ENCODE measurements around the gene VDAC2.

DNA sequence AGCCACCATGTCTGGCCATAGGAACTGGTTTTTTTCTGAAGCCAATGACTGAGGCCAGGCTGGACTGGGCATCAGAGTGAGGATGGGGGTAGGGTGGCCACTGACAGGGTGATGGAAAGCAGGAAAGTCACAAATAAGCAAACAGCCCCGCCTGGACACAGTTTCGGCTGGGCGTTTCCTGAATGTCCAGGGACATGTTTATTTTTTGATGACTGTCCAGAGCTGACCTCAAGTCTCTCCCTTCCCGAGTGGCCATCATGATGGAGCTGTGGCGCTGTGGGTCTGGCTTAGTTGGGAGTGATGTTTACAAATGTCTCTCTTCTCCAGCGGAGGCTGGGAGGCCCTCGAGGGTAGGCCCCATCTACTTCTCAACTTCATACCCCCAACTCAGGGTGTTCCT, 62.3 kb downstream of the VDAC2 start:
- no peak for TF ChIP-seq SUZ12 (IDR thresholded peaks at IDR 0.05; ENCODE audit: extremely low read depth, insufficient read depth, insufficient read length)
- no peak for TF ChIP-seq ZNF274 (IDR thresholded peaks at IDR 0.05; ENCODE audit: low read depth, low read length)
- no peak for TF ChIP-seq YY1 (IDR thresholded peaks at IDR 0.05; ENCODE audit: insufficient read depth, insufficient read length)
